H1 (cell line): ENCODE data around the gene DBF4. TPM values are rescaled to one million over a fixed set of nuclear protein-coding genes. Genes with fewer than 3 reads are reported as not detected.

Source experiments
- CTCF ChIA-PET: fragments of 300-600 bp; sonication (Branson Sonifier 250); formaldehyde crosslinking; loops from one replicate; lab custom pipeline; 2021; ENCODE audit not compliant: partially characterized antibody; lab: Charles Lee
- POLR2A ChIA-PET: fragments of 300-600 bp; sonication (Branson Sonifier 250); formaldehyde crosslinking; loops from one replicate; lab custom pipeline; 2021; ENCODE audit warnings: inconsistent platforms; ENCODE audit not compliant: partially characterized antibody; lab: Charles Lee
- DNase-seq, 2 experiments: peaks; one replicate each; pipeline versions ENCODE4 v3.0.0 to v3.0.0-alpha.2; 2010 to 2022; ENCODE audit warnings: low spot score in 2 of 2, low read depth in 1 of 2, mixed read lengths in 1 of 2
- FAIRE-seq: peaks from 2 replicates; lab custom pipeline; 2011; peaks lifted over from hg19 to GRCh38; lab: Jason Lieb, UNC
- H2AFZ ChIP-seq: 2 replicates; pipeline ENCODE4 v1.8.1; 2012; ENCODE audit warnings: low read length, inconsistent platforms
- H2AK5ac ChIP-seq: 2 replicates; pipeline ENCODE4 v1.6.1; 2013; ENCODE audit warnings: low read depth, low read length
- H2BK120ac ChIP-seq: replicated peaks from 2 replicates; pipeline ENCODE3; 2013; ENCODE audit warnings: low read depth, low read length, inconsistent platforms
- H2BK12ac ChIP-seq: 2 replicates; pipeline ENCODE4 v1.6.1; 2013; ENCODE audit warnings: low read depth, low read length
- H2BK15ac ChIP-seq: 2 replicates; pipeline ENCODE4 v1.6.1; 2013; ENCODE audit warnings: low read length
- H2BK20ac ChIP-seq: 2 replicates; pipeline ENCODE4 v1.6.1; 2013; ENCODE audit warnings: low read length
- H2BK5ac ChIP-seq: 2 replicates; pipeline ENCODE4 v1.6.1; 2013; ENCODE audit warnings: low read depth, low read length
- H3K14ac ChIP-seq: 2 replicates; pipeline ENCODE4 v1.6.1; 2013; ENCODE audit warnings: inconsistent platforms; ENCODE audit not compliant: insufficient read length
- H3K18ac ChIP-seq: 2 replicates; pipeline ENCODE4 v1.6.1; 2013; ENCODE audit warnings: low read length; ENCODE audit errors: extremely low read depth
- H3K23ac ChIP-seq: 2 replicates; pipeline ENCODE4 v1.6.1; 2013; ENCODE audit warnings: inconsistent platforms; ENCODE audit not compliant: insufficient read length
- H3K23me2 ChIP-seq: 2 replicates; pipeline ENCODE4 v1.6.1; 2013; ENCODE audit warnings: low read depth, low read length
- H3K27ac ChIP-seq: 2 replicates; pipeline ENCODE4 v1.6.1; 2011; ENCODE audit warnings: low read depth, low read length, inconsistent platforms
- H3K27me3 ChIP-seq, 4 experiments: replicated peaks in 1 of 4; 1 replicate in 1 of 4; 2 replicates in 3 of 4; pipeline versions ENCODE4 v1.6.1 to v1.8.1; 2011 to 2013; ENCODE audit warnings: low read length in 3 of 4, mild to moderate bottlenecking in 3 of 4, inconsistent platforms in 2 of 4, mixed read lengths in 2 of 4, moderate library complexity in 1 of 4; ENCODE audit not compliant: control insufficient read depth in 3 of 4, insufficient read depth in 3 of 4; ENCODE audit errors: extremely low read depth in 1 of 4
- H3K36me3 ChIP-seq, 4 experiments: 2 replicates each; pipeline versions ENCODE4 v1.6.1 to v1.8.1; 2011 to 2013; ENCODE audit warnings: mild to moderate bottlenecking in 4 of 4, low read length in 3 of 4, moderate library complexity in 2 of 4, control low read depth in 1 of 4, inconsistent platforms in 1 of 4; ENCODE audit not compliant: insufficient read depth in 4 of 4, control insufficient read depth in 2 of 4
- H3K4ac ChIP-seq: replicated peaks from 2 replicates; pipeline ENCODE3; 2013; ENCODE audit warnings: low read length, low read depth, mixed read lengths, inconsistent platforms; ENCODE audit not compliant: insufficient read length
- H3K4me1 ChIP-seq, 4 experiments: replicated peaks in 1 of 4; 1 replicate in 1 of 4; 2 replicates in 3 of 4; pipeline versions ENCODE4 v1.6.1 to v1.8.1; 2011 to 2013; ENCODE audit warnings: low read length in 3 of 4, inconsistent platforms in 2 of 4, mixed read lengths in 1 of 4; ENCODE audit not compliant: insufficient read depth in 4 of 4, control insufficient read depth in 3 of 4
- H3K4me2 ChIP-seq, 2 experiments: 2 replicates each; pipeline versions ENCODE4 v1.6.1 to v1.8.1; 2011 to 2013; ENCODE audit warnings: low read depth in 2 of 2, low read length in 2 of 2, control low read depth in 1 of 2, inconsistent platforms in 1 of 2, mild to moderate bottlenecking in 1 of 2; ENCODE audit not compliant: insufficient read depth in 1 of 2
- H3K4me3 ChIP-seq, 4 experiments: fragments of 200-600, 300-600 bp in 1 of 4; sonication (generic), shearing (Covaris generic), sonication (Bioruptor Twin) in 1 of 4; 2 replicates each; pipeline versions ENCODE4 v1.5.1 to v1.8.1; 2011 to 2016; ENCODE audit warnings: low read length in 4 of 4, low read depth in 3 of 4, control low read depth in 2 of 4, inconsistent platforms in 2 of 4, mild to moderate bottlenecking in 2 of 4, mixed read lengths in 1 of 4, moderate library complexity in 1 of 4; ENCODE audit not compliant: insufficient read depth in 2 of 4; ENCODE audit errors: extremely low read depth in 1 of 4
- H3K56ac ChIP-seq: replicated peaks from 2 replicates; pipeline ENCODE3; 2013; ENCODE audit warnings: low read depth, mild to moderate bottlenecking, mixed read lengths, low read length, inconsistent platforms; ENCODE audit not compliant: insufficient read length
- H3K79me1 ChIP-seq: 2 replicates; pipeline ENCODE4 v1.6.1; 2013; ENCODE audit warnings: low read depth, low read length, control low read depth
- H3K79me2 ChIP-seq, 2 experiments: 2 replicates each; pipeline versions ENCODE4 v1.6.1 to v1.8.1; 2012 to 2013; ENCODE audit warnings: low read length in 2 of 2, mild to moderate bottlenecking in 2 of 2, inconsistent platforms in 1 of 2; ENCODE audit not compliant: insufficient read depth in 2 of 2, control insufficient read depth in 1 of 2
- H3K9ac ChIP-seq, 4 experiments: replicated peaks in 1 of 4; 1 replicate in 1 of 4; 2 replicates in 3 of 4; pipeline versions ENCODE4 v1.6.1 to v1.8.1; 2011 to 2013; ENCODE audit warnings: low read depth in 3 of 4, low read length in 3 of 4, control low read depth in 2 of 4, mild to moderate bottlenecking in 2 of 4, moderate library complexity in 2 of 4, inconsistent platforms in 1 of 4; ENCODE audit errors: extremely low read depth in 1 of 4
- H3K9me3 ChIP-seq, 2 experiments: 2 replicates each; pipeline versions ENCODE4 v1.6.1 to v1.8.1; 2012 to 2013; ENCODE audit warnings: mild to moderate bottlenecking in 2 of 2, moderate library complexity in 2 of 2, control low read depth in 1 of 2, inconsistent platforms in 1 of 2, low read depth in 1 of 2, low read length in 1 of 2, mixed read lengths in 1 of 2; ENCODE audit not compliant: insufficient read depth in 2 of 2
- H4K20me1 ChIP-seq, 2 experiments: replicated peaks in 1 of 2; 2 replicates each; pipeline versions ENCODE3 to v1.8.1; 2011 to 2013; ENCODE audit warnings: inconsistent platforms in 2 of 2, low read length in 2 of 2, mild to moderate bottlenecking in 1 of 2; ENCODE audit not compliant: insufficient read depth in 2 of 2, control insufficient read depth in 1 of 2
- H4K5ac ChIP-seq: 2 replicates; pipeline ENCODE4 v1.6.1; 2013; ENCODE audit warnings: low read length, low read depth, mixed read lengths, inconsistent platforms; ENCODE audit not compliant: insufficient read length
- H4K8ac ChIP-seq: 2 replicates; pipeline ENCODE4 v1.8.0; 2013; ENCODE audit warnings: mild to moderate bottlenecking, moderate library complexity, low read length, inconsistent platforms; ENCODE audit not compliant: insufficient read depth; ENCODE audit errors: extremely low read depth
- H4K91ac ChIP-seq: replicated peaks from 2 replicates; pipeline ENCODE3; 2013; ENCODE audit warnings: low read length, mixed read lengths, inconsistent platforms; ENCODE audit not compliant: insufficient read length
- BCL11A ChIP-seq, 2 experiments: IDR thresholded peaks; one replicate each; pipeline ENCODE4 v1.6.1; 2011; ENCODE audit warnings: low read depth in 2 of 2, low read length in 2 of 2, mild to moderate bottlenecking in 2 of 2
- WGBS, 2 experiments: shearing (Covaris generic) in 1 of 2; methylation state at CpG; one replicate each; pipeline versions ENCODE4 v1.1.6 to v1.1.7; 2013 to 2015; ENCODE audit warnings: low lambda C conversion rate in 2 of 2, mixed read lengths in 2 of 2, inconsistent platforms in 1 of 2, low coverage in 1 of 2, missing lambda C conversion rate in 1 of 2; ENCODE audit not compliant: insufficient replicate concordance in 2 of 2, insufficient coverage in 1 of 2, insufficient read length in 1 of 2; ENCODE audit errors: extremely low coverage in 1 of 2, missing lambda C conversion rate in 1 of 2; 5-methylcytosine and 5-hydroxymethylcytosine counted together
- polyA plus RNA-seq, 7 experiments: library from polyadenylated mRNA; depleted of rRNA in 3 of 7; stranded (reverse) in 5 of 7; unstranded in 2 of 7; fragments of >200 nt in 5 of 7; fragments of 200-250 nt in 2 of 7; gene quantifications; 1 replicate in 5 of 7; 2 replicates in 1 of 7; 4 replicates in 1 of 7; pipeline versions ENCODE4 v1.2.1 to v1.2.3, GENCODE V29; 2011 to 2013; ENCODE audit warnings: missing spikeins in 2 of 7, mixed read lengths in 2 of 7
- total RNA-seq: library from RNA; stranded (reverse); fragmentation: NEBNext Ultra II Directional; extraction: Animal tissue kit (Norgen Biotek cat#: 25700); gene quantifications from 2 replicates; pipeline ENCODE4 v1.2.1, GENCODE V29; 2021

Gene DBF4
- total and polyA plus RNA-seq, 2 of the 8 experiments (the other 6 are each of a cell fraction or from before 2014, with no cell fraction given) = 8.7 to 82.4 TPM

DNA sequence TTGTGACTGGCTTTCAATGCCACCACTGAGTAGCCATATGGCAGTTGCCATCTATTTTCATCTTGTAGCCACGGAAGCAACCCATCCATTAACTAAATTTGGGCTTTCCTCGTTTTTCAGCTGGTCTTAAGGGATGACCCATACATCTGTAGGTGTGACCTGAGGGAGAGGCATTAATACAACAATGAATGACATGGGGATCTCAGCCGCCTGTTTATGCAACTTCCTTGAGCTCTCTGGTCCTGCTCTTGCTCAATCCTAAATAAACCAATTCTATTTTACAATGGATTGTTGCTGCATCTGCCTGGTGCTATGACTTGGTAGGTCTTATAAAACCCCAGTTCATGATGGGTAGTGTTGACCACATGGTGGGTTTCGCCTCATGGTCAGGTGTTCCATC lies 35.8 kb downstream of the DBF4 start:
- CTCF ChIA-PET = interaction anchor here (1.8 to 3.3 kb wide), 2 partner anchors 10 to 15 kb away, joined by 4 to 21 read pairs; no protein-coding TSS in a partner anchor

More for the DNA sequence above, 35.8 kb downstream of the DBF4 start:
- Histone ChIP-seq H4K5ac (no peak overlapping the region), H3K27me3 (no peaks in the 10 kb centered on the region), H3K79me1 (no peaks in the 10 kb centered on the region), H2BK15ac (no peak overlapping the region), H4K20me1 (no peaks in the 10 kb centered on the region), H3K36me3 (peaks cover 0 to 9% (median 4%) of the 10 kb centered on the region in 4 experiments; a peak in 2 of 8 replicates), H2BK20ac (no peak overlapping the region), H3K18ac (no peak overlapping the region), H3K4ac (no peak overlapping the region), H3K23me2 (no peaks in the 10 kb centered on the region), H3K27ac (no peak overlapping the region), H4K91ac (no peak overlapping the region), H2BK5ac (no peak overlapping the region), H3K9ac (no peak overlapping the region), H2AK5ac (no peak overlapping the region), H2BK12ac (no peak overlapping the region), H3K79me2 (no peaks in the 10 kb centered on the region), H3K14ac (no peak overlapping the region), H3K4me2 (no peak overlapping the region), H3K23ac (no peak overlapping the region), H2BK120ac (no peak overlapping the region), H3K56ac (no peak overlapping the region), H4K8ac (no peak overlapping the region), H3K4me1 (no peaks in the 10 kb centered on the region), H3K9me3 (no peaks in the 10 kb centered on the region), H2AFZ (no peak overlapping the region), H3K4me3 (no peak overlapping the region)
- FAIRE-seq (no peak), DNase-seq (no peak)
- 89% methylated on average over 4 of the region's 4 CpGs; no CpG with 5 or more reads in 1 of the 2 experiments for WGBS, 2 experiments
- no peak for TF ChIP-seq BCL11A (IDR thresholded peaks at IDR 0.05; ENCODE audit: low read depth in 2 of 2, low read length in 2 of 2)
- POLR2A ChIA-PET = interaction anchor here (2.8 kb wide), 1 partner anchor 22 kb away, joined by 9 read pairs; the partner anchor contains the start of gene ADAM22
